GM19463 (cell line): ENCODE data around the gene ATG2A.

Source experiments
- ATAC-seq: cut with Tn5 transposase; IDR thresholded peaks from one replicate; pipeline ENCODE4 v1.9.1; 2021; ENCODE audit warnings: mild to moderate bottlenecking, moderate library complexity; ENCODE audit not compliant: unreplicated experiment

ATG2A gene

DNA sequence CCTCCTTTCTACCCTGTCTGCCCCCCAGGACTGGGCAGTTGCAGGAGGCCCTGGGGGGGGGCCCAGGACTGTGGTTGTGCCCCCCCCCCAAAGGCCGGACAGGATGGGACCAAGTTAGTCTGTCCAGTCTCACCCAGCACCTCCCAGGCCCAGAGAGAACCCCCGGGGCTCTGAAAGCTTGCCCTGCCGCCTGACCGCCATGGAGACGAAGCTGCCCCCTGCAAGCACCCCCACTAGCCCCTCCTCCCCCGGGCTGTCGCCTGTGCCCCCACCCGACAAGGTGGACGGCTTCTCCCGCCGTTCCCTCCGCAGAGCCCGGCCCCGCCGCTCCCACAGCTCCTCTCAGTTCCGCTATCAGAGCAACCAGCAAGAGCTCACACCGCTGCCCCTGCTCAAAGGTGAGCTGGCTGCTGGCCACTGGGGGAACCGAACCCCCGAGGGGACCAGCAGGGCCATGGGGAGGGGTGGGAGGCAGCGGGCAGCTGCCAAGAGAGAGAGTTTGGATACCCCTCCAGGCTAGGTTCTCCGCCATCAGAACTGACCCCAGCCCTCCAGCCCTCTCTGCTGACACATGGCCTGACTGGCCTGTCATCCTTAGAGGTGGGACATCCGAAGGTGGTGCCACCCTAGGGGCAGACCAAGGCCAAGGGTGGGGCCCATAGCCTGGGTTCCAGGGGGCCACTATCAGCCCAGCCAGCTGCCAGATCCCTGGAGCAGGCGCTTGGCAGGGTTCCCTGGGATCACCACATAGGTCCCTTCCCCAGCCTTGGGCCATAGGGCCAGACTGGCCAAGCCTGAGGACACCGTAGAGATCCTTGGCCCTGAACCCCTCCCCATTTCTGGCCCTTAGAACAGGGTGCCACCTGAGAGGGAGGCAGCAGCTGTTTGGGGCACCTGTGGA lies 8.8 kb upstream of the ATG2A start:
- no peak for ATAC-seq

DNA sequence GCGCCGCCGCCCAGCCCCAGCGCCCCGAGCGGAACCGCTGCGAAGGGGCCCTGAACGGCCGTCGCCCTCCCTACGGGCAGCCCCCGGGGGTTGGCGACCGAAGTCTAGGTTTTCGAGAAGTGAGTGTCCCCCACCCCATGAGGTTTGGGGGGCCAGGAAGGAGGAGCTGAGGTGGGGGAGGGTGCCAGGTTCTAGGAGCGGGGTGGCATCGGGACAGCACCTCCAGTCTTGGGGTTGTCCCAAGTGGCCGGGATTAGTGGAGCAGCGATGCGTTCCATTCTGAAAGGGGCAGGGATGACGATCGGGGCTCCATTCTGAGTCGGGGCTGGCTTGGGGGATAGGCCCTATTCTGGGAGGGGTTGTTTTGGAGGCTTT lies 7.9 kb upstream of the ATG2A start:
- no peak for ATAC-seq

DNA sequence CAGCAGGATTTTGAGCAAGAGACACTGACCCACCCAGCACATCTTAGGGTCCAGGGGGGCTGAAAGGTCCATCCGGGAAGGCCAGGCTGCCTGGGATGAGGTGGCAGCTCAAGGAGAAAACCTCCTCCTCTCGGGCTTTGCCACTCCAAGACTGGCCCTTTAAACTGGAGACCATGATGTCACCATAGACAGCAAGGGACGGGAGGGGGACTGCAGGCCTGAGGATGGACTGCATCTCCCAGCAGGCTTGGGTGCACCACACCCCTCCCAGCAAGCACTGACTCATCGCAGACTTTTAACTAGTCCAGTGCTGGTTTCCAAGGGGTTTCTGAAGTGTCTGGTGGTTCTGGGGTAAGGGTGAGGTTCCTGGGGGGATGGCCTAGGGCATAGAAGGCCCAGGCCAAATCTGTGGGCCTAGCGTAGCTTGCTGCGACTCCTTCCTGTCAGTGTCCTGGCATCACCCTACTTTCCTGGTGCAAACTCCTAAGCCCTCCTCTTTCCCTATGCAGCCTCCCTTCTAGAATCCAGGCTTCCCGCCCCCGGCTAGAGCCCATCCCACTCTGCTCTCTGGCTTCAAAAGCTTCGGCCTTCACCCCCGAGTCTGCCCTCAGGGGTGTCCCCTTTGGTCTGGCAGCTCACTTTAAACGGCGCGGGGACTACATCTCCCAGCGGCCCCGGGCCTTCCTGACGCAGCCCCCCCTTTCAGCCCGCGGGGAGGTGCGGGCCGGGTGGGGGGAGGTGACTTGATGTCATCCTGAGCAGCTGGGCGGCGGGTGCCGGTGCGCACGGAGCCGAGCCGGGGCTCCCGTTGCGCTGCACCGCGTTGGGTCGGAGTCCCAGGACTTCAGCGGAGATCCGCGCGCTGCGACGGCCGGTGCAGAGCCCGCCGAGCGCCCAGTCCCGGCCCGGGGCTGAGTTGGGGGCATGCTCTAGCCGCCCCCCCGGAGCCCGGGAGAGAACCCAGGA lies 7.2 kb upstream of the ATG2A start, which contains the start of gene PPP2R5B:
PPP2R5B (plus strand) TSS at position 746 of the 966 bp plus-strand sequence. CDS start 1,046 bp downstream, outside the sequence.
- peak; percentile 82 for ATAC-seq

DNA sequence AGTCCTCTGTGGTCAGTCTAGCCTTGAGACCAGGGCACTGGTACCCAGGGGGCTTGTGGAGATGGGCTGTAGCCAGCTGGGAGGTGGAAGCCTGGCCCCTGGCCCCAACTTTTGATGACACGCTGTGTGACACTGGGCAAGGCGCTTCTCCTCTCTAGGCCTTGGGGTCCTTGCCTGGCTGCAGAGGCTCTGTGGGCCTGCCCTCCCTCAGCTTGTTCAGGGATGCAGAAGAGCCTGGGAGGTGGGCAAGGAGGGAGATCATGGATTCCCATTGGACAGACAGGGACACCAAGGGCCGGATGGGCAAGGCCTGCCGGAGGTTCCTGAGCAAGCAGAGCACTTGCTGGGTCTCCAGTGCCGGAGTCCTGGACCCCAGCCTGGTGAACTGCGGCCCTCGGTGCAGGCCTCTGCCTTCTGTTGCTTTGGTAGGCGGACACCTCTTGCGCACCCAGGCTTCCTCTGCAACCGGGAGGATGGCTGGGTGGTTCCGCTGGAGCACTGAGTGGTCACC lies 6.2 kb upstream of the ATG2A start:
- no peak for ATAC-seq

DNA sequence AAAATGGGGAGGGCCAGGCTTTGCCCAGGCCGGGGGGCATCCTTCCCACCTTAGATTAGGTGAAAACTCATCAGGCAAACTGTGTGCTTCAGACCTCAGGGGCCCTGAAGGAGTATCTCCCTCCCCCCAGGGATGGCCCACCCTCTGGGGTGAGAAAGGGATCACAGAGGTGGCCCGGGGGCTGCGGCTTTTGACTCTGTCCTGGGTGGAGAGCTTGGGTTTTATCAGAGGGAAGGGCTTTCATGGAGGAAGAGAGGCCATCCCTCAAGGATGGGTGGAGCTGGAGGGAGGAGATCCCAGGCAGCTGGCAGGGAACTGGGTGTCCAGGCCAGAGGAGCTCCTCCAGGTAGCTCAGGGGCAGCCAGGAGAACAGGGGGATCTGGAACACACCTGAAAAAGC lies 4.4 kb upstream of the ATG2A start:
- ATAC-seq: no peak

DNA sequence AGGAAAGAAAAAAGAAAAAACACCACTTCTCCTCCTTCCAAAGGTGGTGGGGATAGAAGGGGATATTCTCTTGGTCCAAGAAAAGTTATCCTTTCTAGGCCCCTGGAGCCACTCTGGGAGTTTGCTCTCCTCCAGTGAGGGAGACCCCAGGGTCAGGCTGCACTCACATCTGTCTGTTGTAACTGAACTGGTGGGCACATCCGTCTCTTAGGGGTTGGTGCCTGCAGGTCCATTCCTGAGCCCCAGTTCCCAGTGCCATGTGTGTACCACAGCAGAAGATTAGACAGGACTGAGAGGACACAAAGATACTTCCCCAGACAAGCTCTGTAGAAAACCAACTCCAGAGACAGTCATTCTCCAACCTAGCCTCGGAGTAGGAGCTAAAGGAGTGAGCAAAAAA lies 3.1 kb upstream of the ATG2A start:
- ATAC-seq: no peak

DNA sequence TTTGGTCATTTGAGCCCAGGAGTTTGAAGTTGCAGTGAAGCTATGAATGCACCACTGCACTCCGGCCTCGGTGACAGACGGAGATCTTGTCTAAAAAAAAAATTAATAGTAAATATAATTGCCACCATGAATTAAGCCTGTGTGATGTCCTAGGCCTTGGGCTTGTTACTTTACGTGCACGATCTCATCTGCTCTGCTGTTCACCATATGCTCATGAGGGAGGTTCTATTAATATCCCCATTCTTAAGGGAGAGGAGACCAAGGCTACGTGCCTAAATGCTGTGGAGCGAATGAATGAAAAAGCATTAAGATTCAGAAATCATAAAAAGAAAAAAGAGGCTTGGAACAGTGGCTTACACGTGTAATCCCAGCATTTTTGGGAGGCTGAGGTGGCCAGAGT lies 2.6 kb upstream of the ATG2A start:
- ATAC-seq: no peak

DNA sequence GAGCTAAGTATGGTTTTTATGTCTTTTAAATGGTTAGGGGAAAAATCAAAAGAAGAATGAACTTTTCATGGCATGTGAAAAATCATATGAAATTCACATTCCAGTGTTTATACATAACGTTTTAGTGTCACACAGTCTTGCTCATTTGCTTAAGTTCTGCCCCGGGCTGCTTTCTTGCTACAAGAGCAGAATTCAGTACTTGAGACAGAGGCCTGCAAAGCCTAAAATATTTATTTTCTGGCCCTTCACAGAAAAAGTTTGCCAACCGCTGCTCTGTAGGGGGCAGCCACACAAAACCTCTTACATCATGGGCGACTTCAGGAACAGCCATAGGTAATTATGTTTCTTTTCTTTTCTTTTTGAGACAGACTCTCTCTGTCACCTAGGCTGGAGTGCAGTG lies 1.0 kb upstream of the ATG2A start:
- no peak for ATAC-seq

DNA sequence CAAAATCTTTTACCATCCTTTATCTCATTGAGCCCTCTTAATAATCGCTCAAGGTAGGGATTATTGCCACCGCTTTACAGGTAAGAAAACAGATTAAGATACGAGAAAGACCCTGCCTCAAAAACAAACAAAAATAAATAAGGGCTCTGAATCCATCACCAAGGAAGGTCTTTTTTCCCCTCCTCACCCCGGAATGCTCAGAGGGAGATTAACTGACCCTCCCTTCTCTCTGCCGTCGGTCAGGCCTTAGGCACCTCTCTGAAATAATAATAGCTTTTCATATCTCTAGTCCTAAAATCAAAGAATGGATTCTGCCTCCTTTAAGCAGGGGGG lies 620 bp upstream of the ATG2A start:
- no peak for ATAC-seq

DNA sequence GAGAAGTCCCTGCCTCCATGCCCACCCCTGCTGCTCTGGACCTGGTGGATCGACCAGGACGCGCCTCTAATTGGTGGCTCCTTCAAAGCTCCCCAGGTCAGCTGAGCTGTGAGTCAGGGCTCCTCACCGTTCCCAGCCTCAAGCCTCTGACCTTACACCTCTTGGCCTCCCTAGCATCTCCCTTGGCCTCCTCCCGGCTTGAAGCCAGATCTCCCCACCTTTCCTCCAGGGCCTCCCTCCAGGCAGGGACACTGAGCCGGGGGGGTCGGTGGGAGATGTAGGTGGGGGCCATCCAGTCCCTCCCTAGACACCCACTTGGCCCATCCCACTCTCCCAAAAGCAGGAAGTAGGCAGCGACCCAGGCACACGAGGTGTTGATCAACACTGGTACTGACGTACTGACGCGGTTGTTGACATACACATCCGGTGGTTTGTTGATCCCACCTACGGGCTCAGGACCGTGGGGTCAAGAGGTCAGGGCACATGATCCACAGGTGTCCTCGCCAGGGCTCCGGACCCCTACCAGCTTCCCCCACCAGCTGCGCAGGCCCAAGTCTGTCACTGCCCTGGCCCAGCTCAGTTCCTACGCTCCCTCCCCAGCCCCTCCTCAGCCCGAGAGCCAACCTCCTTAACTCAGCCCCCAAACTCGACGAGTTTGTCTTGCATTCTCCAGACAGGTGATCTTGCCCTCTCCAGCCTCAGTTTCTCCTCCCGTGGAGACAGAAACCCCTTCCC lies 802 bp downstream of the ATG2A start:
- no peak for ATAC-seq

DNA sequence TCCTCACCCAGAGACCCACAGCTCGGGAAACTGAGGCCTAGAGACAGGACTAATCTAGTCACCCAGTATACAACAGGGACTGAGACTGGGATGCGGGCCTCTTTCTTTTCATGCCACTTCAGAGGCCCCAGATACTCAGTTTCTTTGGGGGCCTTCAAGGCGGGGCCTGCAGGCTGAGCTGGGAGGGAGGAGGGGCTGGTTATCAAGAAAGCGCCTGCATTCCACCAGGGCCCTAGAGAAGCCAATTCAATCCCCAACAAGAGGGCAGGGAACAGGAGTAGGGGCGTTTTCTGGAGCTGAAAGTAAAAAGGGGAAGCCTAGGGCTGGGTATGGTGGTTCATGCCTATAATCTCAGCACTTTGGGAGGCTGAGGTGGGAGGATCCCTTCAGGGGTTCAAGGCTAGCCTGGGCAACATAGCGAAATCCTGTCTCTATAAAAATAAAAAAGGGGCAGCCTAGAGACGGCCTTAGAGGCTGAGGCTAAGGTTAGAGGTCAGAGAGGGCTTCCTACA lies 1.6 kb downstream of the ATG2A start:
- ATAC-seq: no peak

DNA sequence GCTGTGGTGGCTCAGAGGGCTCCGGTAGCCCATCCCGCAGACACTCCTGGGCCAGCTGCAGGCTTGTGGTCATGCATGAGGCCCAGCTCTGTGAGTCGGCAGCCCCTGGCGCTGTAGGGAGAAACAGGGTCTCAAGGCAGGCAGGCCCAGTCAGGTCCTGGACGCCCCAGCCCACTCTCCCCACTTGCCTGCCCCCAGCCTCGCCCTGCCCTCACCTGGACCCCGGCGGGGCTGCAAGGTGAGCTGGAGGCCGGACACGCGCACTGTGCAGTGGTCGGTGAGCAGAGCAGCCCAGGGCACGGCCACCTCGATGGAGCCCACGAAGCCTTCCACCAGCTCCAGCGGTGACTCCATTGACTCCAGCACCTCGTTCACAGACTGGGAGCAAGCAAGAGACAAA lies 2.9 kb downstream of the ATG2A start:
- no peak for ATAC-seq

DNA sequence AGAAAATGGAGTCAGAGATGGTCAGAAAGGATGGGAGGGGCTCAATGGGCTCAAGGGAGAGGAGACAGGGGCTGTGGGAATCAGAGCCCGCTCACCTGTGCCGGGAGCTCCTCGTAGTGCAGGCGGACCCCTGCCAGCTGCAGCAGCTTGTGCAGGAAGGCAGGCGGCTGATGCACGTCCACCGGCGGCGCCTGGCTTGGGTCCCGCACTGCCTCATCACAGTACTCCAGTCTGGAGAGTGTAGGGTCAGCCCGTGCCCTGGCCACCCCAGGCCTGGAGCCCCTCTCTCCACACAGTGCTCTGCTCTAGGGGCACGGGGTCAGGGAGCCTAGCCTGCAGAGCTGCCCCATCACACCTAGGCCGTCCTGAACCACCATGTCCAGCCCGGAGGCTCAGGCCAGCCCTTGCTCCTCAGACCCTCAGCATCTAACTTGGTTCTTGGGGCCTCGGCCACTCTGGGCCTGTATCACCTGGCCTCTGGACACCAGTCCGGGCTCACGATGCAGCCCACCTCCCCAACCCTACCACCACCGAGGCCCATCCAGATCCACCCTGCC lies 3.8 kb downstream of the ATG2A start:
- no peak for ATAC-seq

DNA sequence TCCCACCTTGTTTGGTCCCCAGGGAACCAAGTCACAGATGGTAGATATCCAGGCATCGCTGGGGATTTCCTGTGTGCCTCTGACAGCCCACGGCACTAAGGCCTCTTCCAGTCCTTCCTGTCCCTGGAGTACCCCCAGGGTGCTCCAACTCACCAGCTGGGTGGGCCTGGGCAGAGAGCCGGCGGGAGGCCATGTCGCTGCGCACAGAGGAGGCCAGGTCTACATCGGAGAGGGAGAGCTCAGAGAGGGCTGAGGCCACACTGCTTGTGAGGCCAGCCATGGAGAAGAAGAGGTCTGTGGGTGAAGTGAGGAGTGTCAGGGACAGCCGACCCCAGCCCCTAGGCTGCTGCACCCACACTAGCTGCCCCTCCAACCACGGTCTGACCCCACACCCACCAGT lies 5.3 kb downstream of the ATG2A start:
- ATAC-seq: no peak

DNA sequence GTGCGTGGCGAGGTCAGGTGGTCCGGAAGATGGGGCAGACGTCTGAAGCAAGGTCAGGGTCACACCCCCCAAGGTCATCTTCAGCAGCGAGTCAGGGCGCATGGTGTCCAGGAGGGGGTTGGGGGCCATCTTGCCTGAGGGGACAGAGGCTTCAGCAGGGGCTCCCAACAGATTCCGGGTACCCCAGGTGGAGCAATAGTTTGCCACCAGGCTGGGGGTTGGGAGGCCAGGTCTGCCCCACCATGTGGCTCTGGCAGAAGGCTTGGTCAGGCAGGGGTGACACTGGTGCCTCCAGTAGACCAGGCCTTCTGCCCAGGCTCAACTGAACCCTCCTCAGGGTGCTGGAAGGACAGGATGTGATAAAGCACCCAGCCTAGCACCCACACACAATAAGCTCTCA lies 5.9 kb downstream of the ATG2A start:
- no peak for ATAC-seq

DNA sequence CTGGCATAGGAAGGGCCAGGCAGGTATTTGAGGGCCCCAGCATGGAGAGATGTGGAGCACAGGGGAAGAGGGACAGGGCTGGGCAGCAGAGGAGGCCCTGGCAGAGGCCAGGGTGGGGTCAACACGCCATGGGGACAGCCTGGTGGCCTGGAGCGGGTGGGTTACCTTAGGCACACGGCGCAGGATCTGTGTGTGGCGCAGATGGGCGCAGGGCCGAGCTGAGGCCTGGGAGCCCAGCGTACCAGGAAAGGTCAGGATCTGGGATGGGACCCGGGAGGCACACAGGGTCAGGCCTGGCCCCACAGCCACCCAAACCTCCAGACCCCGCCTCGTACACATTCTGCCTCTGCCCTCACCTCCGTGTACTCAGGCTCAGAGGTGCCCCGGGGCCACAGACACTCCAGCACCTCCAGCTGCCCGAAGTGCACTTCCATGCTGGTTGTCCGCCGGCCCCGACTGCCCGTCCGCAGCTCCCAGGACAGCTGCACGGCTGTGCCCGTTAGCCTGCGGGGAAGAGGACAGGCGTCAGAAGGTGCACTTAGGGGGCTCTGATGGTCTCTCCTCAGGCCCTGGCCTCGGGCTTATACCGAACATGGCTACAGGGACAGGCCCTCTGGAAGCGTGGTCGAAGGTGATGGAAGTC lies 6.4 kb downstream of the ATG2A start:
- ATAC-seq: no peak

DNA sequence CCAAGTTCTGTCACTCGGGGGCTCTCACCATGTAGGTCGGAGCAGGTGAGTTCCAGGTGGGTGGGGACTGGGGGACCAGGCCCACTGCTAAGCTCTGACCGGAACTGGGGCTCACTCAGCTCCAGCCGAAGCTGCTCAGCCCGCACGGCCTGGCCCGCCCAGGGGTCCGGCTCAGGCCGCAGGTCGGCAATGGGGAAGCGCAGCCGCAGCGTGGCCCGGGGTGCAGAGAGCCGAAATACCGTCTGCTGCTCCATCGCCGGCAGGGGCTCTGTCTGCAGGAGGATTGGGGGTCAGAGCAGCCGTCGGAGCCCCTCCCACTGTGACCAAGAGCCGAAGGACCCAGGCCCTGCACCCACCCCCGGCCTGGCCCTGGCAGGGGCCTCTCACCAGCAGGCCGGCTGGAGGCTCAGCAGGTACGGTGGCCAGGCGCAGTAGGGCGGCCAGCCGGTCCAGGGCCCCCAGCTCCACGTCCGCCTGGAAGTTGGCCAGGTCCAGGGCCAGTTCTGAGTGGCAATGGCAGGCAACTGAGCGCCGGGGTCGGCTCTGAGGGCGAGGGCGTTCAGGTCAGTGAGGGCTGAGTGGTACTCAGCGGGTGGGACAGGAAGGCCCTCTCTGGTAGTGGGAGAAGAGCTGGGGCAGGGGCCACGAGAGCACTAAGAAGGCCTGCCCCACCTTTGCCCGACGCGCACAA lies 7.2 kb downstream of the ATG2A start:
- ATAC-seq: no peak

DNA sequence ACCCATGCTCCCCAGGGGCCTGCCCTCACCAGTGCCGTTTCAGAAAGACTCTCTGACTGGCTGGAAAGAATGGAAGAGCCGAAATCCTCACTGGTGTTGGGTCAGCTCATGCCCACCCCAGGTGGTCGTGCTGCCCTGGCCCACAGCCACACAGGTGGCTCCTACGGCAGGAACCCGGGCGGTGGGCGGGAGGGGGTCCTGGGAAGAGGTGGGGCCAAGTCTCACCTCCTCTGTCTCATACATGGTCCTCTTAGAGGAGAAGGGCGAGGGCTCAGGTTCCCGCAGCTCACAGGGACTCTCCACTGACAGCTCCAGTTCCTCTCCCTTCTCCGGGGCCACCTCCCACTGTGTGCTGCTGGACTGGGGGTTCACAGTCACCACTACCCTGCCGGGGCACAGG lies 8.2 kb downstream of the ATG2A start:
- ATAC-seq: no peak

DNA sequence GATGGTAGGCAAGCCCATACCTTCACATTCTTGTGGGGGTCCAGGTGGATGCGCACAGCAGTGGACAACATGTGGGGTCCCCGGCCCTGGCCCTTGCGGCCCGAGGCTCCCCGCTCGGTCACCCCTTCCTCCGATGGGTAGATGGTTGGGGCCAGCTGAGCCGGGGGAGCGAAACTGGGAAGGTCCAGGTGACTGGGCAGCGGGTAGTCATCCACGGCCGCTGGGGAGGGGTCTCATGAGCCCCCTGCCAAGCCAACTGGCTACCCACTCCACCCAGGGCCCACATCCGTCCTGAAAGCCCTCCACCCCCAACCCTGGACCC lies 10.7 kb downstream of the ATG2A start:
- no peak for ATAC-seq
